ENCODE results near the gene GRAPL. TPM values are rescaled to one million over a fixed set of nuclear protein-coding genes. Genes with fewer than 3 reads are reported as not detected.
"Not testable (repeated sequence)": the region's sequence is repeated elsewhere in the genome, so short reads cannot be mapped to it uniquely, and the experiment has no call there.

GRAPL gene
- total RNA-seq (10 to 100 TPM; 65.0 to 74.6 TPM), polyA plus RNA-seq (1 to 10 TPM; 1.5 to 3.1 TPM)

- H3K9me3 ChIP-seq (ENCODE audit: control insufficient read depth in 1 of 2, low read length in 2 of 2); CTCF ChIA-PET (ENCODE audit: partially characterized antibody); POLR2A ChIA-PET (ENCODE audit: partially characterized antibody); H3K36me3 ChIP-seq (ENCODE audit: insufficient read depth, low read length); H3K27me3 ChIP-seq (ENCODE audit: insufficient read depth, low read length); H3K36me3 Mint-ChIP-seq; H3K9me3 Mint-ChIP-seq; H3K27ac ChIP-seq (ENCODE audit: low read depth, low read length); H3K4me3 ChIP-seq (ENCODE audit: low read length in 2 of 2); H3K27ac Mint-ChIP-seq; H3K4me3 Mint-ChIP-seq; H3K4me1 ChIP-seq (ENCODE audit: insufficient read depth, low read length); intact Hi-C loops (cut with micrococcal nuclease); H3K27me3 Mint-ChIP-seq; DNase-seq; H3K4me1 Mint-ChIP-seq: not testable (repeated sequence)
Observed at GRCh38 chr17:19127148-19127980, at the start of gene GRAPL. TSS of gene GRAPL (plus strand) at chr17:19127589. CDS start at chr17:19127620, 31 bp downstream.

GRCh38 chr17:19088804-19089685 is 38.3 kb upstream of the GRAPL start:
- DNase-seq, result not testable (repeated sequence)

GRCh38 chr17:19090058-19090772 is 37.2 kb upstream of the GRAPL start:
- H3K4me3 Mint-ChIP-seq; H3K36me3 Mint-ChIP-seq; DNase-seq; H3K27me3 ChIP-seq (ENCODE audit: insufficient read depth, low read length); H3K9me3 Mint-ChIP-seq; H3K9me3 ChIP-seq (ENCODE audit: control insufficient read depth in 1 of 2, low read length in 2 of 2); H3K27ac ChIP-seq (ENCODE audit: low read depth, low read length); H3K4me3 ChIP-seq (ENCODE audit: low read length in 2 of 2); POLR2A ChIA-PET (ENCODE audit: partially characterized antibody); H3K4me1 ChIP-seq (ENCODE audit: insufficient read depth, low read length); H3K36me3 ChIP-seq (ENCODE audit: insufficient read depth, low read length); H3K4me1 Mint-ChIP-seq; CTCF ChIA-PET (ENCODE audit: partially characterized antibody); intact Hi-C loops (cut with micrococcal nuclease); H3K27ac Mint-ChIP-seq; H3K27me3 Mint-ChIP-seq: not testable (repeated sequence)

More at GRCh38 chr17:19088804-19089685, 38.3 kb upstream of the GRAPL start:
- H3K27ac Mint-ChIP-seq; H3K36me3 Mint-ChIP-seq; H3K36me3 ChIP-seq (ENCODE audit: insufficient read depth, low read length); CTCF ChIA-PET (ENCODE audit: partially characterized antibody); H3K27me3 Mint-ChIP-seq; H3K9me3 ChIP-seq (ENCODE audit: control insufficient read depth in 1 of 2, low read length in 2 of 2); H3K4me1 Mint-ChIP-seq; H3K4me3 Mint-ChIP-seq; H3K27me3 ChIP-seq (ENCODE audit: insufficient read depth, low read length); H3K27ac ChIP-seq (ENCODE audit: low read depth, low read length); H3K4me3 ChIP-seq (ENCODE audit: low read length in 2 of 2); POLR2A ChIA-PET (ENCODE audit: partially characterized antibody); H3K4me1 ChIP-seq (ENCODE audit: insufficient read depth, low read length); H3K9me3 Mint-ChIP-seq; intact Hi-C loops (cut with micrococcal nuclease): not testable (repeated sequence)

GRCh38 chr17:19092737-19093683 is 34.4 kb upstream of the GRAPL start:
- H3K4me1 ChIP-seq (ENCODE audit: insufficient read depth, low read length); DNase-seq; CTCF ChIA-PET (ENCODE audit: partially characterized antibody); intact Hi-C loops (cut with micrococcal nuclease); H3K27ac Mint-ChIP-seq; H3K36me3 Mint-ChIP-seq; H3K4me3 ChIP-seq (ENCODE audit: low read length in 2 of 2); H3K4me1 Mint-ChIP-seq; H3K27me3 Mint-ChIP-seq; H3K27ac ChIP-seq (ENCODE audit: low read depth, low read length); H3K4me3 Mint-ChIP-seq; H3K36me3 ChIP-seq (ENCODE audit: insufficient read depth, low read length); H3K9me3 Mint-ChIP-seq; H3K9me3 ChIP-seq (ENCODE audit: control insufficient read depth in 1 of 2, low read length in 2 of 2); H3K27me3 ChIP-seq (ENCODE audit: insufficient read depth, low read length); POLR2A ChIA-PET (ENCODE audit: partially characterized antibody): not testable (repeated sequence)

GRCh38 chr17:19093684-19094438 is 33.5 kb upstream of the GRAPL start:
- H3K4me3 ChIP-seq (ENCODE audit: low read length in 2 of 2); H3K27me3 ChIP-seq (ENCODE audit: insufficient read depth, low read length); H3K9me3 Mint-ChIP-seq; H3K4me1 Mint-ChIP-seq; POLR2A ChIA-PET (ENCODE audit: partially characterized antibody); H3K9me3 ChIP-seq (ENCODE audit: control insufficient read depth in 1 of 2, low read length in 2 of 2); H3K4me1 ChIP-seq (ENCODE audit: insufficient read depth, low read length); H3K27me3 Mint-ChIP-seq; H3K36me3 ChIP-seq (ENCODE audit: insufficient read depth, low read length); DNase-seq; CTCF ChIA-PET (ENCODE audit: partially characterized antibody); H3K27ac ChIP-seq (ENCODE audit: low read depth, low read length); H3K4me3 Mint-ChIP-seq; H3K36me3 Mint-ChIP-seq; intact Hi-C loops (cut with micrococcal nuclease); H3K27ac Mint-ChIP-seq: not testable (repeated sequence)

- H3K4me1 Mint-ChIP-seq; H3K27ac ChIP-seq (ENCODE audit: low read depth, low read length); DNase-seq; POLR2A ChIA-PET (ENCODE audit: partially characterized antibody); H3K4me1 ChIP-seq (ENCODE audit: insufficient read depth, low read length); H3K27ac Mint-ChIP-seq; H3K27me3 ChIP-seq (ENCODE audit: insufficient read depth, low read length); H3K36me3 ChIP-seq (ENCODE audit: insufficient read depth, low read length); H3K9me3 ChIP-seq (ENCODE audit: control insufficient read depth in 1 of 2, low read length in 2 of 2); H3K4me3 ChIP-seq (ENCODE audit: low read length in 2 of 2); H3K27me3 Mint-ChIP-seq; CTCF ChIA-PET (ENCODE audit: partially characterized antibody); H3K4me3 Mint-ChIP-seq; H3K36me3 Mint-ChIP-seq; H3K9me3 Mint-ChIP-seq; intact Hi-C loops (cut with micrococcal nuclease): not testable (repeated sequence)
Observed at GRCh38 chr17:19108517-19108916, 18.9 kb upstream of the GRAPL start.
